ENCODE data around the gene RASA3. TPM values are rescaled to one million over a fixed set of nuclear protein-coding genes. Genes with fewer than 3 reads are reported as not detected.

The RASA3 gene
- polyA plus RNA-seq, 3 donors: 9.0 to 32.6 (median 16.6) TPM

GRCh38 chr13:114019367-114019766 is 113.1 kb downstream of the RASA3 start:
- Histone ChIP-seq H3K4me2 (replicated peaks; ENCODE audit: extremely low read depth, low read length, poor library complexity, severe bottlenecking) (no peak overlapping the region), H3K27me3 (ENCODE audit: control insufficient read depth in 2 of 2, insufficient read depth in 2 of 2, low read length in 2 of 2) (no peaks in the 10 kb centered on the region), H2AFZ (ENCODE audit: insufficient read depth, low read depth, low read length, poor library complexity, severe bottlenecking) (no peak overlapping the region), H3K9ac (ENCODE audit: insufficient read depth, low read length, poor library complexity, severe bottlenecking) (no peak overlapping the region), H4K20me1 (ENCODE audit: insufficient read depth, low read length) (peaks cover 35% of the 10 kb centered on the region), H3K79me2 (ENCODE audit: insufficient read depth, low read length) (no peaks in the 10 kb centered on the region), H3K9me3 (replicated peaks in 1 of 2; ENCODE audit: control insufficient read depth in 1 of 2, insufficient read depth in 1 of 2, low read length in 2 of 2) (no peaks in the 10 kb centered on the region), H3K36me3 (replicated peaks in 1 of 2; ENCODE audit: control insufficient read depth in 1 of 2, insufficient read depth in 2 of 2, low read length in 2 of 2) (peaks cover 90 to 97% of the 10 kb centered on the region in 2 donors), H3K4me1 (ENCODE audit: control insufficient read depth in 1 of 2, insufficient read depth in 2 of 2, low read length in 2 of 2) (no peaks in the 10 kb centered on the region), H3K27ac (ENCODE audit: low read depth in 1 of 2, low read length in 2 of 2) (no peak overlapping the region), H3K4me3 (replicated peaks in 1 of 3; ENCODE audit: low read depth in 2 of 3, low read length in 3 of 3) (no peak overlapping the region)
- H3K27ac Mint-ChIP-seq: no peak overlapping the region
- TF ChIP-seq, protein P1, sequence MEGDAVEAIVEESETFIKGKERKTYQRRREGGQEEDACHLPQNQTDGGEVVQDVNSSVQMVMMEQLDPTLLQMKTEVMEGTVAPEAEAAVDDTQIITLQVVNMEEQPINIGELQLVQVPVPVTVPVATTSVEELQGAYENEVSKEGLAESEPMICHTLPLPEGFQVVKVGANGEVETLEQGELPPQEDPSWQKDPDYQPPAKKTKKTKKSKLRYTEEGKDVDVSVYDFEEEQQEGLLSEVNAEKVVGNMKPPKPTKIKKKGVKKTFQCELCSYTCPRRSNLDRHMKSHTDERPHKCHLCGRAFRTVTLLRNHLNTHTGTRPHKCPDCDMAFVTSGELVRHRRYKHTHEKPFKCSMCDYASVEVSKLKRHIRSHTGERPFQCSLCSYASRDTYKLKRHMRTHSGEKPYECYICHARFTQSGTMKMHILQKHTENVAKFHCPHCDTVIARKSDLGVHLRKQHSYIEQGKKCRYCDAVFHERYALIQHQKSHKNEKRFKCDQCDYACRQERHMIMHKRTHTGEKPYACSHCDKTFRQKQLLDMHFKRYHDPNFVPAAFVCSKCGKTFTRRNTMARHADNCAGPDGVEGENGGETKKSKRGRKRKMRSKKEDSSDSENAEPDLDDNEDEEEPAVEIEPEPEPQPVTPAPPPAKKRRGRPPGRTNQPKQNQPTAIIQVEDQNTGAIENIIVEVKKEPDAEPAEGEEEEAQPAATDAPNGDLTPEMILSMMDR (IDR thresholded peaks at IDR 0.05): no peak
- H3K27me3 Mint-ChIP-seq (ENCODE audit: low read depth in 3 of 3): peaks cover 0 to 1% (median 0%) of the 10 kb centered on the region in 3 donors
- intact Hi-C loops (cut with micrococcal nuclease): no loop called here
- no peak overlapping the region for H3K4me3 Mint-ChIP-seq
- WGBS (ENCODE audit: insufficient coverage): 79% methylated on average over 7 of the region's 13 CpGs
- no peak for DNase-seq
- peaks cover 0 to 2% (median 0%) of the 10 kb centered on the region in 7 donors for H3K9me3 Mint-ChIP-seq
- no peaks in the 10 kb centered on the region for H3K4me1 Mint-ChIP-seq
- peaks cover 53 to 66% of the 10 kb centered on the region in 2 donors for H3K36me3 Mint-ChIP-seq

DNA sequence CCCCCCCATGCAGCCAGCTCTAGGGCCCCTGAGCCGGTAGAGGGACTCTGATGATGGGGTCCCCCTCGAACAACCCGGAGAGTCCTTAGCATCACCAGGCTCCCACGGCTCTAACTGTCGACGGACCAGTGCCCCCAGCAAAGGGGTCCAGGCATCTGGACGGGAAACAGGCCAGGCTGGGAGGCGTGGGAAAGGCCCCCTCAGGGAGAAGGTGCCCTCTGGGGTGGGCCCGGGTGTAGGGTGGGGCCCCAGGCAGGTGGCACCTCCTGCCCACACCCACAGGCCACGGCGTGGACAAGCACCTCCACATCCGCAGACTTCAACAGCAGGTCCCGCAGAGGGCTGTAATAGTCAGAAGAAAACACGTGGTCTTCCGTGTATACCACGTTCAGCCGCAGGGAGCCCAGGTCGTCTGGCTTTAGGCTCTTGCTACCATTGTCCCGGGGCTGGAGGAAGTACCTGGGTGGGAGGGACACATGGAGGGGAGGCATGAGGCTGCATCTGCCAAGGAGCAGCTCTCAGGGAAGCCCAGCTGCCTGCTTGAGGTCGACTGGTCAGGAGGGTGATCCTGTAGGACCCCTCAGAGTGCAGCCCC is 113.9 kb downstream of the RASA3 start:
- H3K36me3 Mint-ChIP-seq: peaks cover 45 to 60% of the 10 kb centered on the region in 2 donors
- no peaks in the 10 kb centered on the region for H3K79me2 ChIP-seq (ENCODE audit: insufficient read depth, low read length)
- peaks cover 33% of the 10 kb centered on the region for H4K20me1 ChIP-seq (ENCODE audit: insufficient read depth, low read length)
- H3K27me3 Mint-ChIP-seq (ENCODE audit: low read depth in 3 of 3): peaks cover 0 to 1% (median 0%) of the 10 kb centered on the region in 3 donors
- 94% methylated on average over 13 of the region's 20 CpGs for WGBS (ENCODE audit: insufficient coverage)
- no peak overlapping the region for H3K27ac Mint-ChIP-seq
- no peaks in the 10 kb centered on the region for H3K9me3 ChIP-seq (replicated peaks in 1 of 2; ENCODE audit: control insufficient read depth in 1 of 2, insufficient read depth in 1 of 2, low read length in 2 of 2)
- no peak overlapping the region for H3K4me3 ChIP-seq (replicated peaks in 1 of 3; ENCODE audit: low read depth in 2 of 3, low read length in 3 of 3)
- no peaks in the 10 kb centered on the region for H3K4me1 Mint-ChIP-seq
- no peaks in the 10 kb centered on the region for H3K27me3 ChIP-seq (ENCODE audit: control insufficient read depth in 2 of 2, insufficient read depth in 2 of 2, low read length in 2 of 2)
- intact Hi-C loops (cut with micrococcal nuclease): no loop called here
- H3K4me3 Mint-ChIP-seq: no peak overlapping the region
- H3K9me3 Mint-ChIP-seq: peaks cover 0 to 2% (median 0%) of the 10 kb centered on the region in 7 donors
- no peaks in the 10 kb centered on the region for H3K4me1 ChIP-seq (ENCODE audit: control insufficient read depth in 1 of 2, insufficient read depth in 2 of 2, low read length in 2 of 2)
- no peak overlapping the region for H3K9ac ChIP-seq (ENCODE audit: insufficient read depth, low read length, poor library complexity, severe bottlenecking)
- TF ChIP-seq, protein P1 (IDR thresholded peaks at IDR 0.05): no peak
- no peak for DNase-seq
- H2AFZ ChIP-seq (ENCODE audit: insufficient read depth, low read depth, low read length, poor library complexity, severe bottlenecking): no peak overlapping the region
- H3K27ac ChIP-seq (ENCODE audit: low read depth in 1 of 2, low read length in 2 of 2): no peak overlapping the region
- peaks cover 89 to 97% of the 10 kb centered on the region in 2 donors for H3K36me3 ChIP-seq (replicated peaks in 1 of 2; ENCODE audit: control insufficient read depth in 1 of 2, insufficient read depth in 2 of 2, low read length in 2 of 2)
- no peak overlapping the region for H3K4me2 ChIP-seq (replicated peaks; ENCODE audit: extremely low read depth, low read length, poor library complexity, severe bottlenecking)
